CD4-positive, alpha-beta T cell treated with Interleukin-17A for 1 hour (primary cell): ENCODE measurements around the gene DPRX.

Experiments
- DNase-seq: peaks from one replicate; pipeline ENCODE4 v3.0.0-alpha.2; 2020

Gene DPRX, protein sequence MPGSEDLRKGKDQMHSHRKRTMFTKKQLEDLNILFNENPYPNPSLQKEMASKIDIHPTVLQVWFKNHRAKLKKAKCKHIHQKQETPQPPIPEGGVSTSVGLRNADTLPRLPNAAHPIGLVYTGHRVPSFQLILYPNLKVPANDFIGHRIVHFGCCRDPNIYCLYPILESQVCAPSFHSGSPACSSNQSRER

GRCh38 chr19:53631949-53632407 is at the start of gene DPRX:
Gene DPRX (plus strand): TSS chr19:53631999. CDS start chr19:53632107, 108 bp downstream.
- no peak for DNase-seq

DNA sequence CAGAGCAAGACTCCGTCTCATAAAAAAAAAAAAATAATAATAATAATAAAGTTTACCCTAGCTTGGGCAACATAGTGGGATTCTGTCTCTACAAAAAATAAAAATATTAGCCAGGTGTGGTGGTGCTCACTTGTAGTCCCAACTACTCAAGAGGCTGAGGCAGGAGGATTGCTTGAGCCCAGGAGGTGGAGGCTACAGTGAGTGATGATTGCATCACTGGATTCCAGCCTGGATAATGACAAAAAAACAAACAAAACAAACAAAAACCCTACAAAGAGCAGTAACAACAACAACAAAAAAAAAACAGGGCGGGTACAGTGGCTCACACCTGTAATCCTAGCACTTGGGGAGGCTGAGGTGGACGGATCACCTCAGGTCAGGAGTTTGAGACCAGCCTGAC is 48.6 kb upstream of the DPRX start:
- DNase-seq: no peak

- DNase-seq: no peak
Observed at GRCh38 chr19:53586277-53586691, 45.5 kb upstream of the DPRX start.

DNA sequence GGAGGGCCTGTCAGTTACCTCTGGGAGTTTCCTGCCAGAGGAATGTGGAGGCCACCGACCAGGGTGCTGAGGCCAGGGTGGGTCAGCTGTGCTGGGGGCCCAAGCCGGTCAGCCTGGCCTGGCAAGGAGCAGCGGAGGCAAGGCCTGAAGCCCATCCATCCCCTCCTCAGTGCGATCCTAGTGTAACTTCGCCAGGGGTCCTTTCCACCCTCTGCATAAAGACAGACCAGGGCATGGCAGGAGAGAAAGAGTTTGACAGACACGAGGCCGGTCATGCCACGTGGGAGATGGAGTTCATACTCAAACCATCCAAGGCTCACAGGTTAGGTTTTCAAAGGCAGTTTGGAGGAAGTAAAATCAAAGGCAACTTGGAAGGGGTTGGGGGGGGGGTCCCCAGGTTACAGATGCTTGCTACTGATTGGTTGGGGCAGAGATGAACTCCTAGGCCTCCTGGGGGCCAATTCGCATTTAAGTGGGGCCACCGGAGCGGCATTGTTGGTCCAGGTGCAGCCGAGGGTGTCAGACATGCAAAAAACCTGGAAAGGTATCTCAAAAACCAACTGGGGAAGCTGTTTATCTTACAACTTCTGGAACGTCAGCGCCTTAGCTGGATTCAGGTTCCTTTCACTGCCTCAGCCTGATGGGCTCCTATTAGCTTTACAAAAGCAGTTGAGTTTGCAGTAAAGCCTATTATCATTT is 36.8 kb upstream of the DPRX start:
- DNase-seq: no peak

DNA sequence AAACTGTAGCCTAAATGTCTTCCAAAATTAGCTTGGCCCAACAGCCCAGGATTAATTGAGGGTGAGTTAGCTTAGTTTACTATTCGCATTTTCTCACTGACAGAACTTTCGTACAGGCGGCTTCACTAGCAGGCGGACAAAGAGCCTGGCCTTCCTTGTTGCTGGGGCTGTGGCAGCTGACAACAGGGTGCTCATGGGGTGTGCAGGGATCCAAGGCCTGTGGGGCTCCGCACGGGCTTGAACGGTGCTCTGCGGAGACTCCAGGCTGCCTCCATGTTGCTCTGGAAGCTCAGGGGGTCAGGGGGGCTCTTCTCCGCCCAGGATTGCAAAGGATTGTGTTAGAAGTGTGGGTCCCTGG is 36.3 kb upstream of the DPRX start:
- DNase-seq: no peak

DNA sequence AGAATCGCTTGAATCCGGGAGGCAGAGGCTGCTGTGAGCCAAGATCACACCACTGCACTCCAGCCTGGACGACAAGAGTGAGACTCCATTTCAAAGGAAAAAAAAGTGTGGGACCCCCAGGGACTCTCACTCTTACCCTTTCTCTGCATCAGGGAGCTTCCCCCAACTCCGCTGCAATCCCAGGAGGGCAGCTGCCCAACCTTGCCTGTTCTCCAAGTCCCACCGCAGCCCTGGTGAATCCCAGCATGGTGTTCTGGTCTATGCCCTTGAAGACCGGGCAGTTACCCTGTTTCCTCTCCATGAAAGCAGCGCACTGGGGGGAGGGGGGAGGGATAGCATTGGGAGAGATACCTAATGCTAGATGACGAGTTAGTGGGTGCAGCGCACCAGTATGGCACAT is 35.7 kb upstream of the DPRX start:
- DNase-seq: no peak

DNA sequence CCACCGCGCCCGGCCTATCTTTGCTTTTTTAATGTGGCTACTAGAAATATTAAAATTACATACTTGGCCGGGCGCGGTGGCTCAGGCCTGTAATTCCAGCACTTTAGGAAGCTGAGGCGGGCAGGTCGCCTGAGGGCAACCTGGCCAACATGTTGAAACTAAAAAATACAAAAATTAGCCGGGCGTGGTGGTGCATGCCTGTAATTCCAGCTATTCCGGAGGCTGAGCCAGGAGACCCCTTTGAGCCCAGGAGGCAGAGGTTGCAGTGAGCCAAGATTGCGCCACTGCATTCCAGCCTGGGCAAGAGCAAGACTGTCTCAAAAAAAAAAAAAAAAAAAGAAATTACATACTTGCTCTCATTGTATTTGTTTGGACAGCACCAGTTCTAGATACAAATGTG is 34.8 kb upstream of the DPRX start:
- DNase-seq: no peak

DNA sequence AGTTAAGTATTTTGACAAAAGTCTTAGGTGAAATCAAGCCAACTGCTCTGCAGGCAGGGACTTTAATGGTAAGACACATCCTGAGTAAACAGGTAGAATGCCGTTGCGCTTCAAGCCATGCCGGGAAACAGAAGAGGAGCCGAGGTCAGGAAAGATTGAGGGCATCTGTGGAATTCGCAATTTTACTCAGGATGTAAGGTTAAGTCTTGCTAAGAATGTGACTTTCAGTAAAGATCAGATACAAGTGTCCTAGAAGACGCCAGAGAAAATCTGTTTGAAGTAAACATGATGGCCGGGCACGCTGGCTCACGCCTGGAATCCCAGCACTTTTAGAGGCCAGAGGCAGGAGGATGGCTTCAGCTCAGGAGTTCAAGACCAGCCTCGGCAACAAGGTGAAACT is 33.4 kb upstream of the DPRX start:
- no peak for DNase-seq

- no peak for DNase-seq
Observed at GRCh38 chr19:53600217-53600616, 31.6 kb upstream of the DPRX start.

DNA sequence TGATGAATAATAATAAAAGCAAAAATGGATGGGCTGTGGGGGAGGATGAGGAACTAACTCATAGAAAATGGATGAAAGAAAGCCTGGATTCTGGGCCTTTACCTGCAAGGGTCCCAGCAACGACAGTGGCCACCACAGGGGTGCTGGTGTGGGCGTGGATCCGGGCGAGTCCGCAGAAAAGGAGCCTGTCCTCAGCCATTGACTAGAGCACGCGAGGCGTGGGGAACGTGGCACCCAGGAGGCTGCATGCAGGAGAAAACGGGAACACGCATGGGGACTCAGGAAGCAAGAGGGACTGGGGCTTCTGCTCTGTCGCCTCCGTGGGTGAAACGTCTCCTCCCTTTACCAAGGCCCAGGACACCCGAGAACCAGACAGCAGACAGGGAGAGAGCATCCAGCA is 25.8 kb upstream of the DPRX start:
- DNase-seq: no peak

- no peak for DNase-seq
Observed at GRCh38 chr19:53608381-53608780, 23.4 kb upstream of the DPRX start.

GRCh38 chr19:53612762-53613526 is 18.9 kb upstream of the DPRX start:
- no peak for DNase-seq

DNA sequence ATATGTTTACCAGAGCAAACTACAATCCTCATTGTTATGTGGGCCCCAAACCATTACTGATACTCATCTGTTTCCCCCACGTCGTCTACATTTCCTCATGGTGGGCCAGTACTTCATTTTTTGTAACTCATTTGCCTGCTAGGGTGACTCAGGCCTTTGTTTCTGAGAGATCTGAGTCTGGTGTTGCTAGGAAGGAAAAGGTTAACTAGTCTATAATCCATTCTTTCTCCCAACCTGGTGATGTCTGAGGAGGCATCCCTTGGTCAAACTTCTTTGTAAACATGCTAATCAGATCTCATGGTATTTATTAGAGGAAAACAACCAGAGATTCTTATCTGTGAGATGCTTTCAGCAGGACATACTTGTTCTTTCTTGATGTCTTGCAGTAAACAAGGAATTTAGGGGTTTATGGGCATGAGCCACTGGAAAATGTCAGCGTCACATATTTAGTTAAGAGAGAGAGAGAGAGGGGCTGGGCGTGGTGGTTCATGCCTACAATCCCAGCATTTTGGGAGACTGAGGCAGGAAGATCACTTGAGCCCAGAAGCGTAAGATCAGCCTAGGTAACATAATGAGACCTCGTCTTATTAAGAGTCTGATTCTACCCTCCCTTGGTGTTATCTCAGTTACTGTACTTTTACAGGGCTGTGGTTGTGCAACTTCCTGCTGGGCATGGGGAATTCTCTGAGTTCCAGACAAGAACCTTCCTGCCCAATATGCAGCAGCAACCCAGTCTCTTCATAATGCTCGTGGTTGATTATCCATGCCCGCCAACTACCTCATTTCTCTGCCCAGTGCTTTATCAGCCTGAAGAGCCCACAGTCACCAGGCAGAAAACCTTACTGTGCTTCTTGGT is 9.7 kb upstream of the DPRX start:
- no peak for DNase-seq

DNA sequence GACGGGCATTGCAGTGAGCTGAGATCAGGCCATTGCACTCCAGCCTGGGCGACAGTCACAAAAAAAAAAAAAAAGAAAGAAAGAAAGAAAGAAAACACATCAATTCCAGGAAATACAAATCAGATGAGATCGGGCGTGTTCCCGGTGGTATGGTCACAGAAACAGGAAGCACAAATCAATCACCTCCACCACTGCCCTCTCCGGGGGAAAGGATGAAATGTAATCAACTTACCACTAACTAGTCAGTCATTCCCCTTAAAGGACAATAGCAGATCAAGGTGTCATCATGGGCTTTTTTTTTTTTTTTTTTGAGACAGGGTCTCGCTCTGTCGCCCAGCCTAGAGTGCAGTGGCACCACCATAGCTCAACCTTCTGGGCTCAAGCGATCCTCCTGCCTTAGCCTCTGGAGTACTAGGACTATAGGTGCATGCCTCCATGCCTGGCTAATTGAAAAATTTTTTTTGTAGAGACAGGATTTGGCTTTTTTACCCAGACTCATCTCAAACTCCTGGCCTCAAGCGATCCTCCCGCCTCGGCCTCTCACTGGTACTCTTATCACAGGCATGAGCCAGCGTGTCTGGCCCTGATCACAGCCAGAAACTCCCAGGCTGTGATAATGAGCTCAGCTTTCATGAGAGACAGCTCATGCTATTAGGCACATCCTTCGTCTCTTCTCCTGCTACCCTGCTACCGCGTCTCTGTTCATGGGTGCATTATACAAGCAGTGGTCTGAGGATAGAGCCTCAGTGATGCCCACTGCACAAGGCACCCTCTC is 6.8 kb upstream of the DPRX start:
- DNase-seq: no peak

DNA sequence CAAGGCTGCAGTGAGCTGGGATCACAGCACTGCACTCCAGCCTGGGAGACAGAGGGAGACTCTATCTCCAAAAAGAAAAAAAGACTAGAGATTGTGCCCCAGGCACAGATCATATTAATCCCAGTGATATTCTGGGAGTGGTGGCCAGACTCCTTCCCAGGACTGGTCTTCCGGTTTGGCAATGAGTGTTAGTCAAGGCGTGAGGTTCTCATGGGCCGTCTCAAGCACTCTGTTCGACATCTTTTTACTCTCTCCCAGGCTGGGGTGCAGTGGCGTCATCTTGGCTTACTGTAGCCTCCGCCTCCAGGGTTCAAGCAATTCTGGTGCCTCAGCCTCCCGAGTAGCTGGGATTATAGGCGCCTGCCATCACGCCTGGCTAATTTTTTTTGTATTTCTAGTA is 5.3 kb upstream of the DPRX start:
- DNase-seq: no peak

- no peak for DNase-seq
Observed at GRCh38 chr19:53626976-53627375, 4.8 kb upstream of the DPRX start.

GRCh38 chr19:53634768-53635167 is 3.0 kb downstream of the DPRX start:
- DNase-seq: no peak

DNA sequence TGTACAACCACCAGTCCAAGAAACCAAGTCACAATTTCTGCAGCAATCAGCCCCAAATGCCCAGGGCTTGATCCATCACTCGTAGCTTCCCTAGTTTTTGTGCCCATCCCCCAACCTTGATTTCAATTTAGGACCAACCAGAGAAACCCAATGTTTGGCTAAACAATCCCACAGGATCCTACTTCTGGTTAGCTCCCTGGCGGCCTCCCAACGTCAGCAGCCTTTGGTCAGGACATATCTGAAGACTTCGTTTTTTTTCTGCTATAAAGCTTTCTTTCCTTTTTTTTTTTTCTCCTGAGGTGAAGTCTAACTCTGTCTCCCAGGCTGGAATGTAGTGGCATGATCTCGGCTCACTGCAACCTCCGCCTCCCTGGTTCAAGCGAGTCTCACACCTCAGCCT is 7.7 kb downstream of the DPRX start:
- no peak for DNase-seq

DNA sequence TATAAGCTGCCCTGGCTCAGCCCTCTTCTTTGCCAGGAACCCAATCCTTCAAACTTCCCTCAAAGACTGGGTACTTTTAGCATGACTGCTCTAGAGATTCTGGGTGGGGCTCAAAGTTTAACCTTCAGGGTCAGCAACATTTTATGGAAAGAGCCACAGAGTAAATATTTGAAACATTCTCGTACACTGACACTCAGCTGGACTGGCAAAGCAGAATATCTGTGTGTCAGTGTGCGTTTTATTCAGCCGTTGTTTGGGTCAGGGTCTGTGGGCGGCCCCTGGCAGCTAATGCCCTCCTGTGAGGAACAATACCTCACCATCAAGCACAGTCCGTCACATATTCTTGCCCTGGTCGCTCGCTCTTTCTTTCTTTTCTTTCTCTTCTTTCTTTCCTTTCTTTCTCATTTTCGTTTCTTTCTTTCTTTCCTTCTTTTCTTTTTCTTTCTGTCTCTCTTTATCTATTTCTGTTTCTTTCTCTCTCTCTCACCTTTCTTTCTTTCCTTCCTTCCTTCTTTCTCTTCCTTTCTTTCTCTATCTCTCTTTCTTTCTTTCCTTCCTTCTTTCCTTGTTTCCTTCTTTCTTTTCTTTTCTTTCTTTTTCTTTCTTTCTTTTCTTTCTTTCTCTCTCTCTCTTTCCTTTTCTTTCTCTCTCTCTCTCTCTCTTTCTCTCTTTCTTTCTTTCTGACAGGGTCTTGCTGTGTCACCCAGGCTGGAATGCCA is 10.7 kb downstream of the DPRX start:
- DNase-seq: no peak

- DNase-seq: no peak
Observed at GRCh38 chr19:53644061-53644816, 12.4 kb downstream of the DPRX start.

GRCh38 chr19:53646144-53646543 is 14.3 kb downstream of the DPRX start:
- no peak for DNase-seq
